HUES48 (cell line): ENCODE data around the gene ONECUT3.

Experiments
- H3K27ac ChIP-seq: one replicate; pipeline ENCODE4 v1.7.0; 2013; ENCODE audit warnings: low read depth, low read length, inconsistent platforms
- H3K27me3 ChIP-seq: 2 replicates; pipeline ENCODE4 v1.6.1; 2013; ENCODE audit warnings: mild to moderate bottlenecking, low read length; ENCODE audit not compliant: control insufficient read depth, insufficient read depth
- H3K36me3 ChIP-seq: 2 replicates; pipeline ENCODE4 v1.6.1; 2013; ENCODE audit warnings: low read length; ENCODE audit not compliant: control insufficient read depth, insufficient read depth
- H3K4me1 ChIP-seq: 2 replicates; pipeline ENCODE4 v1.6.1; 2013; ENCODE audit warnings: mild to moderate bottlenecking, low read length; ENCODE audit not compliant: control insufficient read depth, insufficient read depth
- H3K4me3 ChIP-seq: 2 replicates; pipeline ENCODE4 v1.5.1; 2013; ENCODE audit warnings: mild to moderate bottlenecking, low read depth, low read length
- H3K9ac ChIP-seq: 2 replicates; pipeline ENCODE4 v1.6.1; 2013; ENCODE audit warnings: mild to moderate bottlenecking, low read depth, low read length, moderate library complexity
- H3K9me3 ChIP-seq: 2 replicates; pipeline ENCODE4 v1.6.1; 2013; ENCODE audit warnings: low read length; ENCODE audit not compliant: control insufficient read depth, insufficient read depth

The ONECUT3 gene

GRCh38 chr19:1719519-1719918 lies 33.8 kb upstream of the ONECUT3 start:
- peaks cover 21% of the 10 kb centered on the region for H3K27me3 ChIP-seq
- no peak overlapping the region for H3K27ac ChIP-seq
- H3K9me3 ChIP-seq: no peaks in the 10 kb centered on the region
- no peaks in the 10 kb centered on the region for H3K36me3 ChIP-seq
- no peaks in the 10 kb centered on the region for H3K4me1 ChIP-seq
- H3K4me3 ChIP-seq: no peak overlapping the region
- H3K9ac ChIP-seq: no peak overlapping the region

GRCh38 chr19:1720237-1720636 lies 33.1 kb upstream of the ONECUT3 start:
- H3K9ac ChIP-seq: no peak overlapping the region
- H3K36me3 ChIP-seq: no peaks in the 10 kb centered on the region
- peaks cover 21% of the 10 kb centered on the region for H3K27me3 ChIP-seq
- H3K9me3 ChIP-seq: no peaks in the 10 kb centered on the region
- no peaks in the 10 kb centered on the region for H3K4me1 ChIP-seq
- no peak overlapping the region for H3K27ac ChIP-seq
- no peak overlapping the region for H3K4me3 ChIP-seq

DNA sequence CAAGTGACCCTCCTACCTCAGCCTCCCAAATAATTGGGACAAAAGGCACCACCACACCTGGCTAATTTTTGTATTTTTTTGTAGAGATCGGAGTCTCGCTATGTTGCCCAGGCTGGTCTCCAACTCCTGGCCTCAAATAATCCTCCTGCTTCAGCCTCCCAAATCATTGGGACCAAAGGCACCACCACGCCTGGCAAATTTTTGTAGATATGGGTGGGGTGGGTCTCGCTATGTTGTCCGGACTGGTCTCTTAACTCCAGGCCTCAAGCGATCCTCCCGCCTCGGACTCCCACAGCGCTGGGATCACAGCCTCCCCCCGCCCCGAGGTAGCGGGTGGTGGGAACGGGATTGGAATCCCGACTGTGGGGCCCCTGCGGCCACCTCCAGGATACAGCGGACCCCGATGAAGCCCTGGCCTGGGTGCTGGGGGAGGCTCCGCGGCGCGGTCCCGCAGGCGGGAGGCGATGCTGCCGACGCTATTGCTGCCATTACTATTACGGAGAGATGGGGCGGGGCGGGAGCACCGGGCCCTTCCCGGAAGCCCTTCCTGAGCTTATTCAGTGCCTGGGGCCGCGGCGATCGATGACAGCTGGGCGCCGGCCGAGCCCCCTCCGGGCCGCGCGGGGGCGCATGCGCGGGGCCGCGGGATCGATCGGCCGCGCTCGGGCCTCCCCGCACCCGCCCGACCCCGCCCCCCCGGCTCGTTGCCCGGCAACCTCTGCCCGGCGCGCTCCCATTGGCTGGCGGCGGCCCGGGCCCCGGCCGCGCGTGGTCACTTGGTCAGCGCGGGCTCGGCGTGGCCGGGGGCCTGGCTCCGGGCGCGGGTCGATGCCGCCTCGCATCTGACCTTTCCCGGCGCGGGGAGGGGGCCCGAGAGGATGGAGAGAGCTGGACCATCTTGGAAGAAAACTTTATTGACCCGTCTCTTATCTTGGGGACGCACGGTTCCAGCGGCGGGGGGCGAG lies 27.9 kb upstream of the ONECUT3 start:
- peaks cover 31% of the 10 kb centered on the region for H3K27me3 ChIP-seq
- no peaks in the 10 kb centered on the region for H3K36me3 ChIP-seq
- H3K4me3 ChIP-seq: peak overlapping the region; percentile 68
- no peak overlapping the region for H3K9ac ChIP-seq
- no peaks in the 10 kb centered on the region for H3K9me3 ChIP-seq
- no peak overlapping the region for H3K27ac ChIP-seq
- peaks cover 3% of the 10 kb centered on the region; the same call in 1 of the 2 replicates for H3K4me1 ChIP-seq

GRCh38 chr19:1728816-1729567 lies 24.3 kb upstream of the ONECUT3 start:
- no peak overlapping the region for H3K4me3 ChIP-seq
- no peak overlapping the region for H3K27ac ChIP-seq
- H3K27me3 ChIP-seq: peaks cover 42% of the 10 kb centered on the region
- no peaks in the 10 kb centered on the region for H3K9me3 ChIP-seq
- peaks cover 3% of the 10 kb centered on the region; the same call in 1 of the 2 replicates for H3K4me1 ChIP-seq
- H3K36me3 ChIP-seq: no peaks in the 10 kb centered on the region
- no peak overlapping the region for H3K9ac ChIP-seq

- H3K4me1 ChIP-seq: peaks cover 3% of the 10 kb centered on the region; the same call in 1 of the 2 replicates
- H3K36me3 ChIP-seq: no peaks in the 10 kb centered on the region
- no peak overlapping the region for H3K4me3 ChIP-seq
- no peak overlapping the region for H3K27ac ChIP-seq
- H3K27me3 ChIP-seq: peaks cover 48% of the 10 kb centered on the region
- no peaks in the 10 kb centered on the region for H3K9me3 ChIP-seq
- H3K9ac ChIP-seq: no peak overlapping the region
Observed at GRCh38 chr19:1729568-1729925, 23.8 kb upstream of the ONECUT3 start.

DNA sequence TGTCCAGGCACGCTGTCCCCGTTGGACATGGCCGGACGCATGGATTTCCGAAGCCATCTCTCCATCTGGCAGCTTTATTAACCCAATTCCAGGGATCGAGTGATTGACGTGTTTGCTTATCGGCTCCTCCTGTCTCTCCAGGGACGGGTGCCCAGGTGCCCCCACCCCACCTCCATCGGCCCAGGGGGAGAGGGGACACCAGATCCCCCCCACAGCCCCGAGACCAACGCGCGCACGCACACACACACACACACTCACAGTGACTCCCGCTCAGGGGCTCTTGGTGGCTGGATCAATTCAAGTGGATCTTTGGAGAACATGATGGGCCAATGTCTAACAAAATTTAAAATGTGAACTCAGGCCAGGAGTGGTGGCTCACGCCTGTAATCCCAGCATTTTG lies 23.1 kb upstream of the ONECUT3 start:
- Histone ChIP-seq H3K4me1 (peaks cover 3% of the 10 kb centered on the region; the same call in 1 of the 2 replicates), H3K9ac (no peak overlapping the region), H3K36me3 (no peaks in the 10 kb centered on the region), H3K27me3 (peaks cover 54% of the 10 kb centered on the region), H3K4me3 (no peak overlapping the region), H3K27ac (no peak overlapping the region), H3K9me3 (no peaks in the 10 kb centered on the region)

DNA sequence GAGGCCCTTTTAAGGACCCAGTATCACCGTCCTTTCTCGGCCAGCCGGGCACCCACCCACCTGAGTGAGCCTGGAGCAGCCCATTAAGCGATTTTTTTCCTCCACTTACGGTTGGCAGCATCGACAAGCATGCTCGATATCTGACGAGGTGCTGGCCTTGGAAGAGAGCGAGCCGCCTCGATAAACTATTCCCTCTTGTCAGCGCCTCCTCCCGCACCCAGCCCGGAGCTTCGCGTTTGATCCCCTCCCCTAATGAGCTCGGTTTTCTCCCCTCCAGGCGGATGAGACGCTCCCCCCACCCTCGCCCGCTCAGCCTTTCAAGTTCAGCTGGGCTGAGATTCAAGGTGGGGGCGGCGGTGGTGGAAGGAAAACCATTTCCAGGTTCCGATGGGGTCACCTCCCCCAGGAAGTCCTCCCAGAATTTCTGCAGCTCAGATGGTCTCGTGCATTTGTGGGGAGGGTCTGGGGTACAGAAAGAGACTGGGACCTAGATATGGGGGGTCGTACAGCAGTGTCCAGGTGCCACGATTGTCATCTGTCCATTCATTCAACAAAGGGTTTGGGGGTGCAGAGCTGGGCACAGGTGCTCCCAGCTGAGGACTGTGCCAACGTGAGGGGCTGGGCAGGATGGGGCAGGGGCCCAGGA lies 18.9 kb upstream of the ONECUT3 start:
- H3K4me1 ChIP-seq: no peaks in the 10 kb centered on the region
- no peak overlapping the region for H3K27ac ChIP-seq
- no peak overlapping the region for H3K9ac ChIP-seq
- no peaks in the 10 kb centered on the region for H3K36me3 ChIP-seq
- no peaks in the 10 kb centered on the region for H3K9me3 ChIP-seq
- H3K4me3 ChIP-seq: no peak overlapping the region
- H3K27me3 ChIP-seq: peaks cover 28% of the 10 kb centered on the region

DNA sequence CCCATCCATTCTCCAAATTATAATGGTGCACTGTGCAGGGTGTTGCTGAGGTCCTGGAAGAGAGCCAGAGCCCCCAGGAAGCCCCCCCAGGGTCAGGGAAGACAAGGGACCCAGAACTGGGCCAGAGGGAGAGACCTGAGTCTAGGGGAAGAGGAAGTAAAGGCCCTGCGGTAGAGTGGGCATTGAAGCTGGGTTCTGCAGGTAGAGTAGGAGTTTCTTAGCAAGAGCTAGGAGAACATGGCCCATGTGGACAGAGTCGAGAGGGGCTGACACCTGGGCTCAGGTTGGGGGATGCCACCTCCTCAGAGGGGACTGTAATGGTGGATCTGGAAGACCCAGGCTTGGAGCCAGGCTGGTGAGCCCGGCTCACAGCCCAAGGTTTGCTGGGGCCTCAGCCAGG lies 17.0 kb upstream of the ONECUT3 start:
- no peak overlapping the region for H3K4me3 ChIP-seq
- H3K9me3 ChIP-seq: no peaks in the 10 kb centered on the region
- H3K4me1 ChIP-seq: no peaks in the 10 kb centered on the region
- no peak overlapping the region for H3K9ac ChIP-seq
- no peaks in the 10 kb centered on the region for H3K36me3 ChIP-seq
- H3K27me3 ChIP-seq: peaks cover 27% of the 10 kb centered on the region
- H3K27ac ChIP-seq: no peak overlapping the region

GRCh38 chr19:1736927-1737326 lies 16.4 kb upstream of the ONECUT3 start:
- Histone ChIP-seq H3K36me3 (no peaks in the 10 kb centered on the region), H3K9me3 (no peaks in the 10 kb centered on the region), H3K4me1 (no peaks in the 10 kb centered on the region), H3K27ac (no peak overlapping the region), H3K4me3 (no peak overlapping the region), H3K27me3 (peaks cover 24% of the 10 kb centered on the region), H3K9ac (no peak overlapping the region)

- Histone ChIP-seq H3K4me3 (no peak overlapping the region), H3K27me3 (peaks cover 25% of the 10 kb centered on the region), H3K36me3 (no peaks in the 10 kb centered on the region), H3K9ac (no peak overlapping the region), H3K9me3 (no peaks in the 10 kb centered on the region), H3K27ac (no peak overlapping the region), H3K4me1 (no peaks in the 10 kb centered on the region)
Observed at GRCh38 chr19:1739960-1740629, 13.2 kb upstream of the ONECUT3 start.
